Activated T-helper 1 cell treated with Interleukin-2 at 50 U/mL for 16 hours (primary cell): ENCODE measurements around the gene HTR3A.

ENCODE experiments used
- DNase-seq: peaks from one replicate; pipeline ENCODE4 v3.0.0-alpha.2; 2020; ENCODE audit warnings: low read depth

Gene HTR3A

DNA sequence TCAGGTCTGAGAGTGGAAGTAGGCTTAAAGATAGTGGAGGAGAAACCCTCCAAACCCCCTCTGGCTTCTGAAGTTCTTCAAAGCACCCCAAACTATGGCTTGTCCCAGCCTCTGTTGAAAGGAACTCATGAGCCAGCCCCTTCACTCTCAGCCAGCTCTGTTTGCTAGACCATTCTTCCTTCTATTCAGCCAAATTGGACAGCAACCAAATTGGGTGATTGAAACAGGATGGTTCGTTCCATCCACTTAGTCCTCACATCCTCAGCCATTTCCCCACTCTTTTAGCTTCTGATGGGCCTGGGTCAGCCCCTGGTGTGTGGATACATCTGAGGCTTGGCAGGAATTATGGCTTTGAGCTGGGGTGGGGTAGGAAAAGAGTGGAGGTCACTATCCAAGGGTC, 4.5 kb downstream of the HTR3A start:
- no peak for DNase-seq

DNA sequence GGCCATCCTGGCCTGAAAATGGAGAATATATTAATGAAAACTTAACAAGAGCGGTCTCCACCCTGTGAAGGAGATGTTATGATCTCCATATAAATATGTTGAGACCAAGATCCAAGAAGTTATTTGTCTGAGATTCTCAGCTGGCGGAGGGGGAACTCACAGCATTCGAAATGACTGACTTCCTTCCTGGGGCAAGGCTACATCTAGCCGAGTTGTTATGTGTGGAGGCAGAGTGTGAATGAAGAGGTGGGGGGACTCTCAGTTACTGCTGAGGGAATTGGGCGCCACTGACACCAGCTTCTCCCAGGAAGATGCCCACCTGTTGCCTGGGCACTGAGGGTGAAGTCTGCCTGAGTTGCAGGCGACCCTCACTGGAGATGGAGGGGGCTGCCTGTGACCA, 5.9 kb downstream of the HTR3A start:
- no peak for DNase-seq

DNA sequence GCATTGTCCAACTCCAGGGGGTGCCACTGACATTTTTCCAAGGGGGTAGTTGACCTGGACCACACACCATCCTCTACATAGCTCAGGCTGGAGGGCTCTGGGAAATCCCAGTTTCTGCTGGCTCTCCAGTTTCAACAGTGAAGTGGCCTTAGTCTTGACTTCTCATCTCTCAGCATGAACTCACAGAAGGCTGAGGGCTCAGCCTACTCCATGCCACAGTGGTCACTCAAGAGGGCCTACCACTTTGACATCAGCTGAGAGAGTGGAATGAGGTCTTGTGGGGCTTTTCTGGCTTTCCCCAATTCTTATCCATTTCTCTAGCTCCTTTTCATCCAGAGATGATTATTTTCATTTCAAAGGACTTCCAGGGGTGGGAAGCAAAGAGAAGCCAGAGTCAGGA, 7.4 kb downstream of the HTR3A start:
- no peak for DNase-seq

DNA sequence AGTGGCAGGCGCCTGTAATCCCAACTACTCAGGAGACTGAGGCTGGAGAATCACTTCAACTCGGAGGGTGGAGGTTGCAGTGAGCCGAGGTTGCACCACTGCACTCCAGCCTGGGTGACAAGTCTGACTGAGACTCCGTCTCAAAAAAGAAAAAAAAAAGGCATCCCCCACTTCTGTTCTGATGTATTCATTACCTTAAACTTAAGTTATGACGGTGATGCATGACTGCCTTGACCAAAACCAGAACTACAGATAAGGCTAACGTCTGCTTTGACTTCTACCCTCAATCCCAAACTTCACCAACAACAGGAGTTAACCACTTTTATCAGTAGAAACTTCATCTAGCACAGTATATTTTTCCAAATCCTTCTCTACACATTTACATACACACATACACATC, 9.9 kb downstream of the HTR3A start:
- DNase-seq = no peak

DNA sequence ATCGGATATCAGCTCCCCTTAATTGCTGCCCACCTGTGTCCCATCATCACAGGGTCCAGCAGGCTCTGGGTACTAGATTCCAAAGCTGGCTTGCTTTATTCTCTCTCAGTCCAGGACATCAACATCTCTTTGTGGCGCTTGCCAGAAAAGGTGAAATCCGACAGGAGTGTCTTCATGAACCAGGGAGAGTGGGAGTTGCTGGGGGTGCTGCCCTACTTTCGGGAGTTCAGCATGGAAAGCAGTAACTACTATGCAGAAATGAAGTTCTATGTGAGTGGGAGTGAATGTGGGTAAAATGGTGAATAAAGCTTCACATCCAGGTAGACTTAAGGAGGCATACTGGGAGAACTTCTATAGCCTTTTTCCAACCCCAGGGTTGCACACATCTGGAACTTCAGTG, 11.0 kb downstream of the HTR3A start:
- no peak for DNase-seq

DNA sequence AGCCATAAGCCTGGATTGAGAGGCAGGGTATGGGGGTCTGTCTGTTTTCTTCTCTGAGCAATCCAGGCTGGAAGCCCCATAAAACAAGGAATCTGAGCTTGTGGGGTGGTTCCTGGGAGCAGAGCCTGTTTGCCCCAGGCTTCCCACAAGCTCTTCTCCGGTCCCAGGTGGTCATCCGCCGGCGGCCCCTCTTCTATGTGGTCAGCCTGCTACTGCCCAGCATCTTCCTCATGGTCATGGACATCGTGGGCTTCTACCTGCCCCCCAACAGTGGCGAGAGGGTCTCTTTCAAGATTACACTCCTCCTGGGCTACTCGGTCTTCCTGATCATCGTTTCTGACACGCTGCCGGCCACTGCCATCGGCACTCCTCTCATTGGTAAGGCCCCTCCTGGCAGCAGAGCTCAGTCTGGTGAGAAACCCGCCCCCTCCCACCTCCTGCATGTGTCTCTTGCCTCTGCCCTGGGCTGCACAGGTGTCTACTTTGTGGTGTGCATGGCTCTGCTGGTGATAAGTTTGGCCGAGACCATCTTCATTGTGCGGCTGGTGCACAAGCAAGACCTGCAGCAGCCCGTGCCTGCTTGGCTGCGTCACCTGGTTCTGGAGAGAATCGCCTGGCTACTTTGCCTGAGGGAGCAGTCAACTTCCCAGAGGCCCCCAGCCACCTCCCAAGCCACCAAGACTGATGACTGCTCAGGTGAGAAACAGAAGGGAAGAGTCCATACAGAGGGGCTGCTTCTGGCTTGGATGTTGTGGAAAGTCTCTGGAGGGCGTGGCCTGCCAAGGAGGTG, 11.6 kb downstream of the HTR3A start:
- DNase-seq = no peak

DNA sequence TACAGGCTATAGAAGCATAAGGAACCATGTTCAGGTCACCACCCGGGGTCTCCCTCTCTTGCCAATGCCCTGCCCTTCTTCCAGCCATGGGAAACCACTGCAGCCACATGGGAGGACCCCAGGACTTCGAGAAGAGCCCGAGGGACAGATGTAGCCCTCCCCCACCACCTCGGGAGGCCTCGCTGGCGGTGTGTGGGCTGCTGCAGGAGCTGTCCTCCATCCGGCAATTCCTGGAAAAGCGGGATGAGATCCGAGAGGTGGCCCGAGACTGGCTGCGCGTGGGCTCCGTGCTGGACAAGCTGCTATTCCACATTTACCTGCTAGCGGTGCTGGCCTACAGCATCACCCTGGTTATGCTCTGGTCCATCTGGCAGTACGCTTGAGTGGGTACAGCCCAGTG, 14.5 kb downstream of the HTR3A start:
- DNase-seq = no peak

DNA sequence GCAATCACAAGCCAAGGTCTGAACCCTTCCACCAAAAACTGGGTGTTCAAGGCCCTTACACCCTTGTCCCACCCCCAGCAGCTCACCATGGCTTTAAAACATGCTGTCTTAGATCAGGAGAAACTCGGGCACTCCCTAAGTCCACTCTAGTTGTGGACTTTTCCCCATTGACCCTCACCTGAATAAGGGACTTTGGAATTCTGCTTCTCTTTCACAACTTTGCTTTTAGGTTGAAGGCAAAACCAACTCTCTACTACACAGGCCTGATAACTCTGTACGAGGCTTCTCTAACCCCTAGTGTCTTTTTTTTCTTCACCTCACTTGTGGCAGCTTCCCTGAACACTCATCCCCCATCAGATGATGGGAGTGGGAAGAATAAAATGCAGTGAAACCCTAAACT, 15.0 kb downstream of the HTR3A start:
- no peak for DNase-seq

DNA sequence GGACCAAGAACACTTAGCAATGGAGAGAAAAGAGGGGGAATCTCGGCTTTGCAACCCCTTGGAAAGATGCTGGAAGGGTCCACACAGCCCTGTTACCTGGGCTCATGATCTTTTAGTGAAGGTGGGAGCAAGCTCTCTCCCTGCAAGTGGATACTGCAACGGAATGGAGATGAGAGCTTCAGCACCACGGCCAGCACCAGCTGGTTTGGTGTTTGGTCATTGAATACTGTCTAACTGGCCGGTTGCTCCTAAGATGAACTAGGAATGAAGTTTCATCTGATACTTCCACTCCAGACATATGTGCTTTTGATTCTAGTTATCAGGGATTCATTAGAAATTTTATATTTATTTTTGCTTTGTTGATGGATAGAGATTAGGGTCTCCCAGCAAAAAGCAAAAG, 16.3 kb downstream of the HTR3A start:
- DNase-seq = no peak

DNA sequence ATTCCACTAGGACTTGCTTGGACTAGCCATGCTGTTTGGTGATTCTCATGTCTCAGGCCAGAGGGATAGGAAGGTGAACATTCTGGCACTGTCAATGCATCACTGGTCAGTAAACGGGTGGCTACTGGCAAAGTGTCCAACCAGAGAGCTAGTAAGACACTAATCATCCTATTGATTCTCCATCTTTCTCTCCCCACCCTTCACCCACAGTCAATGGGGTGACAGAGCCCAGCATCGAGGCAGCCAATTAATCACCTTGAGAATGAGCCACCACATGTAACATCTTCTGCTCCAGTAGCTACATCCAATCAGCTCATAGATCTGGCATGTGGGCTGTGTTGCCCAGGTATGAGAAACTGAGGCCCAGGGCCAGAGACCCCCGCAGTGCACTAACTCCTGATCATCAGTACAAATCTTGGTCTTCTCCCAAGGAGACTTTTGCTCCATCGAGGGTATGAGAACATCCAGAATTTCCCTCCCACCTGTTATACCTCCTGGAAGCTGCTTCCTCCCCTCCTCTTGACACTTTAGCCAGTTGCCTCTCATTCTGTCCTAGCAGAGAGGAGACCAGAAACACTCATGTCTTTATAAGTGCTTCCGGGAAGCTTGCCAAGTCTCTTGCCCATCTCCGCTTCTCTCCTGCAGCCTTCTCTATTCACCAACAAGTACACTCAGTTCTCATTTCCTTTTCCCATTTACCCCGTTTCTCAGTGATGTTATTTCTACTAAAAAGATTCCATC, 17.0 kb downstream of the HTR3A start:
- no peak for DNase-seq

DNA sequence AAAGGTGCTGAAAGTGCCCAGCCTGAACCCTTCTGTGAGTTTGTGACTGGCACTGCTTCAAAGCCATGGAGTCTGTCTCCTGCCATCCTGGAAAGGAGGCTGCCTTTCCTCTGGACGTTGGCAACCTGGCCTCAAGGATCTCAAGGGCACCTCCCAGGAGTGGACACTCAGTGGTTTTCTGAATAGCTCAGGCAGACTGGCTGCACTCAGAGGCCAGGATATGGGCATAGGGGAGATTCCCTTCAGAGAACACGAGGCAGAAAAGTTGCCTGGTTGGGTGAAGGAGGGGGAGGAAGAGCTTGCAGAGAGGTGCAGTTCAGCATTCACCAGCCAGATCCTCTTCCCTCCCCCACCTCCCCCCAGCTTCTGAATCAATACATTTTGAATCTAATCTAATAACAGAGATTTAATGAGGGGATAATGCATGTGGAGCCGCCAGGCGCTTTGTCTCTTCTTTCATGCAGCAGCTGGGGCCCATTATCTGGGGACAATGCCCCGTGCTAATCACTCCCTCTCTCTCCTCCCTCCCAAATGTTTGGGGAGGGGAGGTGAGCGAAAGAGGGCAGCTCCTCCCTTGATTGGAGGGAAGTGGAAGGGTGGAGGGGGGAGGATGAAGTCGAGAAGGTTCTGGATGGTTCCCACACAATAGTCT, 17.7 kb downstream of the HTR3A start:
- DNase-seq = no peak

DNA sequence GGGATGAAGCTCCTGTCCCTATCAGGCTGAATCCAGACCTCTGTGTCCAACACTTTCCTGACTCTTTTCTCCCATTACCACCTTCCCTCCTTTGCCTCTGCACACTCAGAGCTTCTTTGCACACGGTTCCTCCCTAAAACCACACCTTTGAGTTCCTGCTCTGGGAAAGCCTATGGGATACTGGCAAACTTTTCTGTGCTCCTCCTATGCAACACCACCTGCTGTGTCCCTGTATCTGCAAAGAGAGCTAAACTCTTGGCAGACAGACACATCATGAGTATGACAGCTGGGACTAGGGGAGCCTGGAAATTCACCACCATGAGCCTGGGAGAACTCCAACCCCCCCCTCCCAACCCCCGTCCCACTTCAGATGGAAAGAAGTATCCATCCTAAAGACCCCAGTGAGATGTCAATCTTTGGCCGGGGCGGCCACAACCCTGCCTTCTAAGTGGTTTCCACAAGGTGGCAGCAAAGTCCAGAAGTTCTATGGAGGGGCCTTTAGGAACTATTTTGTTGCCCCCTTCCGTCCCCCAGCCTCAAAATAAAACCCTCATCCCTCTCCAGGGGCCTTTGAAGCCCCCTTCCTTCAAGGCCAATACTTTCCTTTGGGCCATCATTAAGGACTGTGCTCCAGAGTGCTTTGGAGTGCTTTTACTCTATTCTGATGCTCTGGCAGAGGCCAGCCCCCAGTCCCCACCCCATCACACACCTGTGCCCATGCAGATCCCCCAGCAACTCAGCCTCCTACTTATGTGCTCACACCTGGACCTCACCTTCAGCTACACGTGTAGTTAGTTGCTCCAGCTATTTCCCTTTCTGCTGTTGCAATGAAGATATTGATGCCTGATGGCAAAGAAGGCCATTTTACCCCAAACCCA, 19.4 kb downstream of the HTR3A start:
- no peak for DNase-seq

DNA sequence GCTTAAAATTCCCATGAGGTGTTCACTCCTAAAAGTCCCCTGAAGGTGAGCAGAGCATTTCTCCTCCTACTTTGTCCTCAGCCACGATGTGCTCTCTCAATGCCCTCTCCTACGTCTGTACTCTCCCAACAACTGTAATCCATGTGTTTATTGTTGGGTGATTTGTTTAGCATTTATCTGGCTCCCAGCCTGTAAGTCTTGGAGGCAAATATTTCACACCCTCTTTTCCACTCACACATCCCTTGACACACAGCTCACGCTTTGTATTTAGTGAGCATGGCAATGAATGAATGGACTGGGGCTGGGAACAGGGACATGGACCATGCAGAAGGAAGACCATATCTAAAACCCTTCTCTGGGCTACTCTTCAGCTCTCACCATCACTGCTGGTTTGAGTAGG, 22.6 kb downstream of the HTR3A start:
- no peak for DNase-seq

DNA sequence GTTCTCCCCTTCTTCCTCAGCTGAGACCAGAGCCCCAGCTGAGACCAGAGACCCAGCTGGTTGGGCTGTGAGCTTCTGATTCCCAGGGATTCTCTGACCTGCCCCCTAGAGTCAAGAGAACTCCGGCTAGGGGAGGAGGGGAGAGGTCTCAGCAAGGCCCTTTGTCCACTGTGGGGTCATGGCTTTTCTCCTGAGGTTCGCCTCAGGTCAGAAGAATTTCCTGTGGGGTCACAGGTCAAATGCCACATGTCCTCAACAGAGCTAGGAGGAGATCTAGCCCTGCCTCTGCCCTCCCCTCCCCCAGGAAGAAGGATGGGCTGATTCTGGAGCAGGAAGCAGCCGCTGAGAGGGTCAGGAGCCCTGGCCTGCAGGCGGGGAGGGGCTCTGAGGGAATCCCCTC, 23.7 kb downstream of the HTR3A start:
- DNase-seq = no peak

DNA sequence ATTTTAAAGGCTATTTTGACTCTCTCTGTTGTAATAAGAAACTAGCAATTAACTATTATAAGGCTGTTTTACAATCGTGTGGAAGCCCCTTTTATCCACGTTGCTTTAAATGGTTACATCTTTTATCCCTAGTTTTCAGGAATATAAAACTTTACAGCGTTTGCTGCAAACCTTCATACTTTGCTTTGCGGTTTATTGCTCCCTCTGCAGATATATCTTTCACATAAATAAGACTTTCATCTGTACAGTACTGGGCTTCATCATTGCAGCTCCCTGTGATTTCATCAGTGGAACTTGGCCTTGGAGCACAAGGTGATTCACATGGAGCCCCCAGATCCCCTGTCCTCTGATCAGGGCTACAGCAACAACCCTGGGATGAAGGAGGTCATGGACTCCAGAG, 25.6 kb downstream of the HTR3A start:
- DNase-seq = no peak

DNA sequence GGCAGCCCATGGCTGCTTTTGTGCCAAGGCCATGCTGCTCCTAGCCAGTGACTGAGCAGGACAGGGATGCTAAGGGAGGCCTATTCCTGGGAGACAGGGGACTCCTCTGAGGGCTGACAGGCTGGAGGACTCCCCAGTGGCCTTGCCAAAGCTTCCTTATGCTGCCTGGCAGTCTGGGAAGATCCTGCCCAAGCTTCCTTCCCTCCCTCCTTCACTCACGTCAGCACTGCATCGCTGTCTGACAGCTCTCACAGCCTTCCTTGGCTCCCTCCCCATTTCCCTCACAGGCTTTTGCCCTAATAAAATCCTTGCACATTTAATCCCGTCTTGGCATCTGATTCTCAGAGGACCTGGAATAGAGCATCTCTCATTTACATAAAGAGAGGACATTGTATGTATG, 26.5 kb downstream of the HTR3A start:
- no peak for DNase-seq

DNA sequence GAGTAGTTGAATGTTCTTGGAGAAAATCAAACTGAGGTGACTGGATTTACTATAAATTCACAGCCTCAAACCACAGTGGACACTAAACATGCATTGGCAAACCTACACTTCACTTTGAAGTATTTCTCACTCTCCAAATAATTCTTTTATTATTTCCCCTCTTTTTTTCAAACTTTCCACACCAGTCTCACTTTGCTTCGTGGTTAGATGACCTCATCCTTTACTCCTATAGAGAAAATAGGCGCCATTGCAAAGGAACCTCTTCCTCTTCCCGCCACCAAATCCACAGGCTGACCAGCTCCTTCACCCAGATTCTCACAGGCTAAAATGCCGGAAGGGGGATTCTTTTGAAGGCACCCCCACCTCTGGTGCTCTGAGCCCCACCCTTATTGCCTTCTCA, 33.4 kb downstream of the HTR3A start:
- no peak for DNase-seq

DNA sequence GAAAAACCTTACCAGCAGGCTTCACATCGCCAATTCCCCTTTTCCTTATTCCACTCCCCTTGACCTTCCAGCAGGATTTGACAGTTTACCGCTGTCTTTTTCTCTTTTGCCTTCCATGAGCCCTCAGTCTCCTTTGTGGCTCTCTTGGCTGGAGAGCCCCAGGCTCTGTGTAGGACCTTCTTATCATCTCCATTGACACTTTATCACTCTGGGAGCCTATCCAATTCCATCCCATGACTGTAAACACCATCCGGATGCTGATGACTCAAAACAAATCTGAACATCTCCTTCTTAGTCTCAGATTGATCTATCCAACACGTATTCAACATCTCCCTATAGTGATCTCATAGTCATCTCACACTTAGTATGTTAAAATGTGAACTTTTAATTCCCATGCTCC, 36.0 kb downstream of the HTR3A start:
- no peak for DNase-seq

DNA sequence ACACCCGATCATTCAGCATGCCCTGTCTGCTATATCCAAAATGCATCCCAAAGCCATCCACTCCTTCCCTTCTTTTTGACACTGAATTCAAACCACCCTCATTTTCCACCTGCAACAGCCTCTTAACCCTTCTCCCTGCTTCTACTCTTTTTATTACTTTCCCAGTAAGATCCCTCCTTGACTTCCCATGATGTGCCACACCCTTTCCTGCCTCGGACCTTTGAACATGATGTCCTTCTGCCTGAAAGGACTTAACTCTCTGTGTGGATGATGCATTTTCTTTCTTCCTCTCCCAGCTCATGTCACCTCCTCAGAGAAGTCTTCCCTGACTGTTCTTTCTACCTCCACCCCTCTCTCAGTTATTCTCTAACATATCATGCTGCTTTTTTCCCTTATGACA, 36.5 kb downstream of the HTR3A start:
- no peak for DNase-seq

DNA sequence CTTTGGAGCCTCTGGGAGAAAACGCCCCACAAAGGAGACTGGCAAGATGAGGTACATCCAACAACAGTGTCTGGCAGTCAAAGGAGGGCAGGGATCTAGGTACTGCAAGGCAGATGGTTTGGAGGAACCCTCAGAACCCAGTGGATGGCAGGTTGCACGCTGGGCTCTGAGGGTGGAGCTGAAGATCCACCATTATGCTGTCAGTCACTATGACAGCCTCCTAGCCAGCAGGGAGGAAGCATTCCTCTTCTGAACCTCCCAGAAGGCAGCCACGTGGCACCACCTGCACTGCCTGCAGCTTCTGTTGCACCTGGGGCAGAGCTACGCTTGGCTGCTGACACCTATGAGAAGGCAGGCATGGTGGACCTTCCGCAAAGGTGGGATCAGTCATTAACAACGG, 40.2 kb downstream of the HTR3A start:
- DNase-seq = no peak

DNA sequence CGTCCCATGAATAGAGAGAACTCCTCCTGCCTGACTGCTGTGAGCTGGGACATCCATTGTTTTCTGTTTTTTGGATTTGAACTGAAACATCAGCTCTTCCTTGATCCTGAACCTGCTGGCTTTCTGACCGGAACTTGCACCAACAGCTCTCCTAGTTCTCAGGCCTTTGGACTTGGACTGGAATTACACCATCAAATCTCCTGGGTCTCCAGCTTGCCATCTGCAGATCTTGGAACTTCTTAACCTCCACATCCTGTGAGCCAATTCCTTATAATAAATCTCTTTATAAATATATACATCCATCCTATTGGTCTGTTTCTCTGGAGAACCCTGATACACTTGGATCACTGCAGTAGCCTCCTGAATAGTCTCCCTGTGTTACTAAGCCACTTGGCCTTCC, 42.1 kb downstream of the HTR3A start:
- no peak for DNase-seq

DNA sequence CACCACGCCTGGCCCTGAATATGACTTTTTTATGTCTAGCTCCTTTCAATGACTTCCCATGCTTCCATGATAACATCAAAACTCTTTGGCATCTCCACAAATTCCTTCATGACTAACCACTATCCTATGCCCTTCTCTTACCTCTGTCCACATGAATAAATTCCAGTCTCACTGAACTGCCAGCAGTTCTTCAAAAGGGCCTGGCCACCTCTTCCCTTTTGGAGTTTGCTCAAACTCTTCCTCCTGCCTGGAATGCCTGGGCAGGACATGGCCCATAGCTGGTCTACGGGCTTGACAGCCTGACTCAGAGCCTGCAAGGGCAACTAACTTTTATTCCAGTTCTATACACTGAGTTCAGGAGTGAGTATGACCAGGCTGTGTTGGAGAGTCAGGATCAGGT, 42.8 kb downstream of the HTR3A start:
- DNase-seq = no peak
